Activated naive CD8-positive, alpha-beta T cell (primary cell): ENCODE data around the gene METTL6.
"Not testable (repeated sequence)": the region's sequence is repeated elsewhere in the genome, so short reads cannot be mapped to it uniquely, and the experiment has no call there.

Experiments
- H3K27ac Mint-ChIP-seq: one replicate; pipeline ENCODE4 v1.8.0; 2021; ENCODE audit warnings: mixed read lengths
- H3K27me3 Mint-ChIP-seq: one replicate; pipeline ENCODE4 v1.8.0; 2021; ENCODE audit warnings: mixed read lengths
- H3K36me3 Mint-ChIP-seq: one replicate; pipeline ENCODE4 v1.8.0; 2021; ENCODE audit warnings: mixed read lengths
- H3K4me1 Mint-ChIP-seq: one replicate; pipeline ENCODE4 v1.8.0; 2021; ENCODE audit warnings: low read depth, mixed read lengths
- H3K4me3 Mint-ChIP-seq: one replicate; pipeline ENCODE4 v1.8.0; 2021; ENCODE audit warnings: mild to moderate bottlenecking, mixed read lengths
- H3K9me3 Mint-ChIP-seq: one replicate; pipeline ENCODE4 v1.8.0; 2021; ENCODE audit warnings: low read depth, mixed read lengths

Gene METTL6

GRCh38 chr3:15377961-15378791 is 49.2 kb downstream of the METTL6 start:
- H3K9me3 Mint-ChIP-seq: no peaks in the 10 kb centered on the region
- peak overlapping the region; percentile 85 for H3K27ac Mint-ChIP-seq
- peaks cover 8% of the 10 kb centered on the region for H3K4me1 Mint-ChIP-seq
- H3K4me3 Mint-ChIP-seq: peak overlapping the region; percentile 20
- no peaks in the 10 kb centered on the region for H3K27me3 Mint-ChIP-seq
- H3K36me3 Mint-ChIP-seq: no peaks in the 10 kb centered on the region

- H3K9me3 Mint-ChIP-seq: no peaks in the 10 kb centered on the region
- no peak overlapping the region for H3K4me3 Mint-ChIP-seq
- no peak overlapping the region for H3K27ac Mint-ChIP-seq
- peaks cover 8% of the 10 kb centered on the region for H3K4me1 Mint-ChIP-seq
- H3K36me3 Mint-ChIP-seq: no peaks in the 10 kb centered on the region
- no peaks in the 10 kb centered on the region for H3K27me3 Mint-ChIP-seq
Observed at GRCh38 chr3:15375461-15376000, 51.8 kb downstream of the METTL6 start.

GRCh38 chr3:15372918-15373317 is 54.4 kb downstream of the METTL6 start:
- Mint-ChIP-seq H3K27me3 (no peaks in the 10 kb centered on the region), H3K36me3 (no peaks in the 10 kb centered on the region), H3K4me1 (peaks cover 4% of the 10 kb centered on the region), H3K9me3 (no peaks in the 10 kb centered on the region), H3K4me3 (no peak overlapping the region), H3K27ac (no peak overlapping the region)

GRCh38 chr3:15368561-15369135 is 58.7 kb downstream of the METTL6 start:
- no peak overlapping the region for H3K27ac Mint-ChIP-seq
- H3K9me3 Mint-ChIP-seq: no peaks in the 10 kb centered on the region
- H3K4me1 Mint-ChIP-seq: peaks cover 13% of the 10 kb centered on the region
- H3K36me3 Mint-ChIP-seq: no peaks in the 10 kb centered on the region
- no peaks in the 10 kb centered on the region for H3K27me3 Mint-ChIP-seq
- H3K4me3 Mint-ChIP-seq: no peak overlapping the region

- Mint-ChIP-seq H3K36me3 (no peaks in the 10 kb centered on the region), H3K27me3 (no peaks in the 10 kb centered on the region), H3K4me1 (peaks cover 18% of the 10 kb centered on the region), H3K4me3 (no peak overlapping the region), H3K27ac (no peak overlapping the region), H3K9me3 (no peaks in the 10 kb centered on the region)
Observed at GRCh38 chr3:15367059-15367458, 60.3 kb downstream of the METTL6 start.

GRCh38 chr3:15364078-15364477 is 63.3 kb downstream of the METTL6 start:
- H3K27me3 Mint-ChIP-seq, H3K36me3 Mint-ChIP-seq, H3K4me3 Mint-ChIP-seq, H3K9me3 Mint-ChIP-seq, H3K27ac Mint-ChIP-seq: not testable (repeated sequence)
- peaks cover 35% of the 10 kb centered on the region for H3K4me1 Mint-ChIP-seq

- H3K4me1 Mint-ChIP-seq: peaks cover 34% of the 10 kb centered on the region
- no peaks in the 10 kb centered on the region for H3K9me3 Mint-ChIP-seq
- H3K4me3 Mint-ChIP-seq: peak overlapping the region; percentile 12
- no peaks in the 10 kb centered on the region for H3K27me3 Mint-ChIP-seq
- H3K27ac Mint-ChIP-seq: peak overlapping the region; percentile 58
- no peaks in the 10 kb centered on the region for H3K36me3 Mint-ChIP-seq
Observed at GRCh38 chr3:15361494-15362214, 65.7 kb downstream of the METTL6 start.

GRCh38 chr3:15360788-15361493 is 66.4 kb downstream of the METTL6 start:
- Mint-ChIP-seq H3K27me3 (no peaks in the 10 kb centered on the region), H3K4me1 (peaks cover 41% of the 10 kb centered on the region), H3K9me3 (no peaks in the 10 kb centered on the region), H3K36me3 (no peaks in the 10 kb centered on the region), H3K27ac (peak overlapping the region; percentile 58), H3K4me3 (peak overlapping the region; percentile 12)
